Choroid plexus epithelial cell (primary cell): Measurements from ENCODE around the gene PLEKHN1.

Experiments used
- DNase-seq: peaks from one replicate; pipeline ENCODE4 v3.0.0-alpha.2; 2010; ENCODE audit warnings: low read depth
- H3K4me3 ChIP-seq: 2 replicates; pipeline ENCODE4 v1.5.1; 2011; ENCODE audit warnings: low read depth, mild to moderate bottlenecking, control low read depth, low read length, moderate library complexity
- CTCF ChIP-seq: conservative IDR thresholded peaks from 2 replicates; pipeline ENCODE4 v1.5.1; 2011; ENCODE audit warnings: low read depth, mild to moderate bottlenecking, control low read depth, inconsistent platforms, low read length, moderate library complexity

Gene PLEKHN1

GRCh38 chr1:980602-981395 lies 14.5 kb downstream of the PLEKHN1 start:
- H3K4me3 ChIP-seq = no peak overlapping the region
- no peak for TF ChIP-seq CTCF
- DNase-seq = no peak

- no peak for TF ChIP-seq CTCF
- no peak for DNase-seq
Observed at GRCh38 chr1:981491-981954, 15.2 kb downstream of the PLEKHN1 start.

GRCh38 chr1:981955-982558 lies 15.8 kb downstream of the PLEKHN1 start, which contains the start of gene PERM1:
TSS of gene PERM1 (minus strand) at chr1:982093. CDS start at chr1:981029, 1,064 bp downstream.
- TF ChIP-seq CTCF = no peak
- H3K4me3 ChIP-seq = no peak within 1 kb of the TSS
- no peak for DNase-seq

More at GRCh38 chr1:981491-981954, 15.2 kb downstream of the PLEKHN1 start:
- H3K4me3 ChIP-seq = no peak overlapping the region

GRCh38 chr1:982765-983436 lies 16.6 kb downstream of the PLEKHN1 start:
- DNase-seq = no peak
- H3K4me3 ChIP-seq = no peak overlapping the region
- TF ChIP-seq CTCF = no peak

GRCh38 chr1:983798-984475 lies 17.7 kb downstream of the PLEKHN1 start:
- H3K4me3 ChIP-seq = peak overlapping the region; percentile 26
- TF ChIP-seq CTCF = peak; percentile 80
- DNase-seq = no peak

- TF ChIP-seq CTCF = no peak
- no peak for DNase-seq
- peak overlapping the region; percentile 26 for H3K4me3 ChIP-seq
Observed at GRCh38 chr1:984476-984814, 18.2 kb downstream of the PLEKHN1 start.
